Gastrocnemius medialis (tissue), 4 donors: ENCODE data around the gene PRRC2C. TPM values are rescaled to one million over a fixed set of nuclear protein-coding genes. Genes with fewer than 3 reads are reported as not detected.
A peak's percentile ranks its signal among the peaks of the same experiment; 100 is the strongest.

Experiments
- ATAC-seq, 2 donors: fragments of 150-250 bp; one replicate each; pipeline ENCODE4 v1.9.1; 2016
- DNase-seq, 2 donors: peaks; one replicate each; pipeline ENCODE4 v3.0.0-alpha.2; 2019
- H3K27ac ChIP-seq, 4 donors: fragments of 200-600 bp; sonication (generic); 1 replicate in 1 of 4; 2 replicates in 3 of 4; pipeline ENCODE4 v1.5.1; 2016 to 2018; ENCODE audit warnings: mild to moderate bottlenecking in 2 of 4, moderate library complexity in 1 of 4
- H3K27me3 ChIP-seq, 3 donors: fragments of 200-600 bp; sonication (generic) in 2 of 3; 1 replicate in 1 of 3; 2 replicates in 2 of 3; pipeline versions ENCODE4 v1.5.1 to v1.6.0; 2016 to 2019; ENCODE audit warnings: mild to moderate bottlenecking in 1 of 3, moderate library complexity in 1 of 3
- H3K36me3 ChIP-seq, 2 donors: fragments of 200-600 bp; sonication (generic) in 1 of 2; one replicate each; pipeline ENCODE4 v1.5.1; 2017 to 2018
- H3K4me1 ChIP-seq, 2 donors: fragments of 200-600 bp; sonication (generic) in 1 of 2; one replicate each; pipeline ENCODE4 v1.5.1; 2016 to 2017; ENCODE audit warnings: mild to moderate bottlenecking in 2 of 2
- H3K4me3 ChIP-seq, 4 donors: fragments of 200-600 bp; sonication (generic) in 3 of 4; 1 replicate in 1 of 4; 2 replicates in 3 of 4; pipeline ENCODE4 v1.5.1; 2016 to 2019; ENCODE audit warnings: mild to moderate bottlenecking in 2 of 4
- H3K9me3 ChIP-seq, 3 donors: fragments of 200-600 bp; sonication (generic) in 2 of 3; 1 replicate in 1 of 3; 2 replicates in 2 of 3; pipeline ENCODE4 v1.5.1; 2016 to 2019
- POLR2A ChIP-seq, 2 donors: fragments of 450-650 bp; IDR thresholded peaks; one replicate each; pipeline ENCODE4 v1.6.1; 2017; ENCODE audit warnings: antibody characterized with exemption in 2 of 2, mild to moderate bottlenecking in 2 of 2, moderate library complexity in 2 of 2
- in situ Hi-C, 4 donors: fragments of 200-750 bp; cut with MboI; loops; one replicate each; pipeline versions ENCODE4 v1.15.0 to v1.8.0; 2017; ENCODE audit warnings: low sequenced_read_pairs in 4 of 4
- intact Hi-C: fragments of 100-400 bp; cut with DNase I; formaldehyde crosslinking; loops from one replicate; pipeline ENCODE4 v1.15.1; 2023; ENCODE audit warnings: low total_unique reads
- total RNA-seq, 4 donors: library from RNA; depleted of rRNA; stranded (reverse); fragments of >200 nt; gene quantifications; one replicate each; pipeline versions ENCODE4 v1.1.0 to v1.2.3, GENCODE V29; 2016
- TF ChIP-seq, protein P1 (sequence below), 5 experiments: fragments of 450-650 bp in 3 of 5; fragments of 200-600 bp in 2 of 5; sonication (generic) in 2 of 5; IDR thresholded peaks in 4 of 5; conservative IDR thresholded peaks in 1 of 5; 1 replicate in 4 of 5; 2 replicates in 1 of 5; pipeline ENCODE4 v1.5.1; 2016 to 2019; ENCODE audit warnings: antibody characterized with exemption in 5 of 5, mild to moderate bottlenecking in 3 of 5, moderate library complexity in 3 of 5

The PRRC2C gene
- total RNA-seq, 4 donors from 2014 or later: 40.9 to 45.7 (median 42.0) TPM

DNA sequence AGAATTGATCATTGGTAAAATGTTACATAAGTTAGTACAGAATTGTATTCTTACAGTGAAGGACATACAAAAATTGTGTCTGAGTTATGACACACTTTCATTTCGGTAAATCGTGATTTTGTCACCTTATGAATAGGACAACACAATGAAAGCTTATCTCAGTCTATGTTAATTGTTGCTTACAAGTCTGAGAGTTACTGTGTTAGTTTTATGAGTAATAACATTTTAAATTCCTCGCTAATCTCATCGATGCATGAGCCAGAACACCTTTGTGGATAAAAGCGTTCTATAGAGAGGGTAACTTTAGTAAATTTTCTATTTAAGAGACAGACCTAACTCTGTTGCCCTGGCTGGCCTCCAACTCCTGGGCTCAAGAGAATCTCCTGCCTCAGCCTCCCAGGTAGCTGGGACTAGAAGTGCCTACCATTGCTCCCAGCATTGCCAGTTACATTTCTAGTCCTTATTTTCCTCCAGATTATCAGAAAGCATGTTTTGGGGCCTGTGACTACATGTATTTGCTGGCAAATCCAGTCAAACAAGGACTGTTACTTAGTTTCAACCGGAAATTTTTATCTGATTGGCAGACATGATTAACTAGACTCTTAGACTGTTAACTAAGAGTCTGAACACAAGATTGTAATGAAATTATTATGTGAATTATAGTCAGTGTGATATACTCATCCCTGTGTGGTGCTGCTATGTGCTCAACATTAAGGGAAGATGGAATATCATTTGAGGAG is 3.0 kb downstream of the PRRC2C start:
- Histone ChIP-seq H3K27ac (peak overlapping the region in 3 of 4 donors; percentile 22 to 100 (median 50)), H3K4me3 (no peak overlapping the region), H3K27me3 (no peaks in the 10 kb centered on the region), H3K4me1 (peaks cover 58 to 61% of the 10 kb centered on the region in 2 donors), H3K36me3 (no peaks in the 10 kb centered on the region), H3K9me3 (no peaks in the 10 kb centered on the region)
- TF ChIP-seq, protein P1, sequence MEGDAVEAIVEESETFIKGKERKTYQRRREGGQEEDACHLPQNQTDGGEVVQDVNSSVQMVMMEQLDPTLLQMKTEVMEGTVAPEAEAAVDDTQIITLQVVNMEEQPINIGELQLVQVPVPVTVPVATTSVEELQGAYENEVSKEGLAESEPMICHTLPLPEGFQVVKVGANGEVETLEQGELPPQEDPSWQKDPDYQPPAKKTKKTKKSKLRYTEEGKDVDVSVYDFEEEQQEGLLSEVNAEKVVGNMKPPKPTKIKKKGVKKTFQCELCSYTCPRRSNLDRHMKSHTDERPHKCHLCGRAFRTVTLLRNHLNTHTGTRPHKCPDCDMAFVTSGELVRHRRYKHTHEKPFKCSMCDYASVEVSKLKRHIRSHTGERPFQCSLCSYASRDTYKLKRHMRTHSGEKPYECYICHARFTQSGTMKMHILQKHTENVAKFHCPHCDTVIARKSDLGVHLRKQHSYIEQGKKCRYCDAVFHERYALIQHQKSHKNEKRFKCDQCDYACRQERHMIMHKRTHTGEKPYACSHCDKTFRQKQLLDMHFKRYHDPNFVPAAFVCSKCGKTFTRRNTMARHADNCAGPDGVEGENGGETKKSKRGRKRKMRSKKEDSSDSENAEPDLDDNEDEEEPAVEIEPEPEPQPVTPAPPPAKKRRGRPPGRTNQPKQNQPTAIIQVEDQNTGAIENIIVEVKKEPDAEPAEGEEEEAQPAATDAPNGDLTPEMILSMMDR (IDR thresholded peaks at IDR 0.05 in 4 of 5, conservative IDR thresholded peaks at IDR 0.05 in 1 of 5): no peak
- TF ChIP-seq POLR2A (IDR thresholded peaks at IDR 0.05): no peak
- no peak for ATAC-seq
- intact Hi-C loops: loop anchor here (5.0 to 10.0 kb wide), 3 partner anchors 156 to 1046 kb away; partner anchors contain the start of genes DNM3 and SUCO
- no peak for DNase-seq
- in situ Hi-C loops: loop anchor here in 2 of 4 donors (10.0 to 25.0 kb wide), 2 partner anchors 249 to 256 kb away; partner anchors contain the start of gene VAMP4 (in 2 of the 2)

DNA sequence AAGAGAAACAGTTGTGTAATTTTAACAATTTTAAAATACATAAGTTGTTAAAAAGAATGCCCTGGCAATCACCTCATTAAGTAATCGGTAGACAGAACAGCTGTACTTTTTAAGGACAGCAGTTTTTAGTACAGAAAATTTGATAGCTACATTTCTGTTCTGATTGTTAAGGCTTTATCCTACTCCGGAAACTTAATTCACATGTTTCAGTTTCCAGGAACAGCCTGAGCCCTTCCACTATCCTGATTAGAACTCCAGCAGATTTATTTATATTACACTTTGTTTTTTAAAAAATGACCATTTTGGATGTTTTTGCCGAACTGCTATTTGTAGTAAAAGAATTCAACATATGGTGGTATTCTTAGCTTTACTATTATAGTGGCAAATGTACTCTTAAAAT is 8.7 kb downstream of the PRRC2C start:
- Histone ChIP-seq H3K9me3 (no peaks in the 10 kb centered on the region), H3K4me3 (peak overlapping the region in 1 of 4 donors; percentile 1), H3K36me3 (no peaks in the 10 kb centered on the region), H3K4me1 (peaks cover 55 to 61% of the 10 kb centered on the region in 2 donors), H3K27me3 (no peaks in the 10 kb centered on the region), H3K27ac (peak overlapping the region; percentile 36 to 63 (median 44))
- DNase-seq (no peak), ATAC-seq (peak in 1 of 2 donors; percentile 19)
- TF ChIP-seq, protein P1 (IDR thresholded peaks at IDR 0.05 in 4 of 5, conservative IDR thresholded peaks at IDR 0.05 in 1 of 5): no peak
- TF ChIP-seq POLR2A (IDR thresholded peaks at IDR 0.05): no peak
- in situ Hi-C loops: loop anchor here in 1 of 4 donors (25.0 kb wide), 1 partner anchor 243 kb away; the partner anchor contains the start of gene VAMP4
- intact Hi-C loops: no loop called here

DNA sequence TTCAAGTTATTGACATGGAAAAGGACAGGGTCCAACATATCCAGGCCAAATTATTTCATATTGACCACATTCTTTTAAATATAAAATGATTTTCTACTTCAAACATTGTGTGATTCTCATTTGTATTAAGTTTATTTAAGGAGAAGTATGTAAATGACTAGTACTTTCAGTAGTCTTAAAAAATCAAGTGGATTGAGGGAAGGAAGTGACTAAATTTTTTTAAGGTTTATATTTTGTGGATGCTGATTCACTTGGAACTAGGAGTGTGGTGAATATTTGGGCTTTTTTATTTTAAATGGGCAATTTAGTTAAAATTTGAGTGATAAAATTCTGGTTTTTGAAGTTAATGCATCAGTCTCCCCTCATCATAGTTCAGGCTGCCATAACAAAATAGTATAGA is 10.1 kb downstream of the PRRC2C start:
- ATAC-seq (no peak), DNase-seq (no peak)
- Histone ChIP-seq H3K9me3 (no peaks in the 10 kb centered on the region), H3K27me3 (no peaks in the 10 kb centered on the region), H3K36me3 (no peaks in the 10 kb centered on the region), H3K27ac (no peak overlapping the region), H3K4me3 (no peak overlapping the region), H3K4me1 (peaks cover 48 to 51% of the 10 kb centered on the region in 2 donors)
- intact Hi-C loops (no loop called here), in situ Hi-C loops (loop anchor here in 1 of 4 donors (25.0 kb wide), 1 partner anchor 242 kb away; the partner anchor contains the start of gene VAMP4)
- TF ChIP-seq POLR2A (IDR thresholded peaks at IDR 0.05): no peak
- TF ChIP-seq, protein P1 (IDR thresholded peaks at IDR 0.05 in 4 of 5, conservative IDR thresholded peaks at IDR 0.05 in 1 of 5): no peak

DNA sequence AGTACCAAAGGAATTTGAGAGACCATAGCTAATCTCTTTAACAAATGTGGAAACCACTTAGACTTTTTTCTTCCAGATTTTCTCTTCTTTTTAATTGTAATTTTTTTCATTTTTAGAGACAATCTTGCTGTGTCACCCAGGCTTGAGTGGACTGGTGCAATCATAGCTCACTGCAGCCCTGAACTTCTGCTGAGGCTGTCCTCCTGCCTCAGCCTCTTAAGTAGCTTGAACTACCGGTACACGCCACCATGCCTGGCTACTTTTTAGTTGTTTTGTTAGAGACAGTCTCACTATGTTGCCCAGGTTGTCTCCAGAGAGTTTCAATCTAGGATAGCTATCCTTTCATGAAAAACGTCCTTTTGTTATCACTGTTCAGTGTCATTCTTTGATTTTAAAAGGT is 15.0 kb downstream of the PRRC2C start:
- Histone ChIP-seq H3K4me1 (peaks cover 21 to 28% of the 10 kb centered on the region in 2 donors), H3K27me3 (no peaks in the 10 kb centered on the region), H3K9me3 (no peaks in the 10 kb centered on the region), H3K27ac (no peak overlapping the region), H3K4me3 (no peak overlapping the region), H3K36me3 (no peaks in the 10 kb centered on the region)
- TF ChIP-seq, protein P1 (IDR thresholded peaks at IDR 0.05 in 4 of 5, conservative IDR thresholded peaks at IDR 0.05 in 1 of 5): no peak
- intact Hi-C loops: no loop called here
- in situ Hi-C loops: no loop called here
- DNase-seq (no peak), ATAC-seq (no peak)
